GM18868 (cell line): ENCODE data around the gene RAD23B.

Experiments used
- ATAC-seq: cut with Tn5 transposase; IDR thresholded peaks from one replicate; pipeline ENCODE4 v1.9.1; 2021; ENCODE audit warnings: mild to moderate bottlenecking, moderate library complexity; ENCODE audit not compliant: unreplicated experiment

Gene RAD23B

DNA sequence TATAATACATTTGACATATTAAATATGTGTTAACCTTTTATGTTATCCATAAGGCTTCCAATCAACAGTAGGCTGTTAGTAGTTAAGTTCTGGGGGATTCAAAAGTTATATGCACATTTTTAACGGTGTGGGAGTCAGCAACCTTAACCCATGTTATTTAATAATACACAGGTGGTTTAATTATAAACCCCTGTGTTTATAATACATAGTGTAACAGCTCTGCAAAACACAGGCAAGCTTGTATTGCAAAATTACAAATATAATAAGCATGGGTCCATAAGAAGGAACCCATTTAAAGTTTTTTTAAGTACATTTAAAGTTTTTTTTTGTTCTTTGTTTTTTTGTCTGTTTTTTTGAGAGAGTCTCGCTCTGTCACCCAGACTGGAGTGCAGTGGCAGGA lies 14.5 kb upstream of the RAD23B start:
- ATAC-seq = no peak

DNA sequence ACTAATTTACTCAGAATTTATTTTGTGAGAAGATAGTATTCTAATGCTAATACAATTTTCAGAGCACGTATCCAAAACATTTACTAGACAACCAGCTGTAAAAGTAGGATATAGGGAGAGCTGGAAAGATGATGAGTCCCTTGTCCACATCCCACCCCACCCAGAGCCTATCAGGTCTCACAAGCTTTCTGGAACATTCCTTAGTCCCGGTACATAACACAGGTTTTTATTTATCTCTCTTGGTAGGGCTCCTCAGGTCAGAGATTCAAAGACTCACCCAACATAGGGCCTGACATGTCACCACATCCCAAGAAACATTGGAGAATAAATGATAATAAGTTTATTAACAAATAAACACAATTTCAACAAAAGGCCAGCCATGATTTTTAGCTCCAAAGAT lies 13.8 kb upstream of the RAD23B start:
- ATAC-seq = no peak

DNA sequence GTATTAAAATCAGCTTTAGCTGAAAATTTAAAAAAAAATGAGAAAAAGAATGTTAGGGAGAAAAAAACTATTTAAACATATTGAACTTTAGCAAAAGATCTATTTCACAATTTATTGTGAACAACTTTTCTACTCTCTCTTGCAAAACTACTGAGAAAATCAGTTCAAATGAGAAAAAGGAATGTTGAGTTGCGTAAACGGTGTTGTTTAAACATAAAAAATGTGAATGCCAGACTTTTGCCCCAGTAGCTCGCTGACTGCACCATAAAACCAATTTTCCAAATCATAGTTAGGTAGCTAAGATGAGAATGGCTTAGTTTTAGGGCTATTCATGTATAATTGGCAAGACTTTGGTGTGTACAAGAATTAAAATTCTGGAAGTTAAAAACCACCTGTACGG lies 13.4 kb upstream of the RAD23B start:
- ATAC-seq = no peak

DNA sequence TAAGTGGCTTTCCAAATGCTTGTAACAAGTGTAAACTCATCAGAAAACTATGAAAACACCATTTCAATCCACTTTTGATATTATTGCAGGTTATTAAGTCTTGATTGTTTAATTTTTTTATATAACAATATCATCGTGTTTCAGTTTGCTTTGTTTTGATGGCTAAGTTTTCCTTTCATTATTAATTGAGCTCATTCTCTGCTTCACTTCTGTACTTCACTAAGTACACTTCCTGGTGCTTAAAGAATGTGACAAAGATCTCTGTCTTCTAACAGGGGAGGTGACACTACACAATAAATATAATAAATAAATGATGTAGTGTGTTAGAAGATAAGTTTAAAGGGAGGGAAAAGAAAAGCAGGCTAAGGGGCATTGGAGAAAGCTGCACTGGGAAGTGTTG lies 13.0 kb upstream of the RAD23B start:
- ATAC-seq = no peak

DNA sequence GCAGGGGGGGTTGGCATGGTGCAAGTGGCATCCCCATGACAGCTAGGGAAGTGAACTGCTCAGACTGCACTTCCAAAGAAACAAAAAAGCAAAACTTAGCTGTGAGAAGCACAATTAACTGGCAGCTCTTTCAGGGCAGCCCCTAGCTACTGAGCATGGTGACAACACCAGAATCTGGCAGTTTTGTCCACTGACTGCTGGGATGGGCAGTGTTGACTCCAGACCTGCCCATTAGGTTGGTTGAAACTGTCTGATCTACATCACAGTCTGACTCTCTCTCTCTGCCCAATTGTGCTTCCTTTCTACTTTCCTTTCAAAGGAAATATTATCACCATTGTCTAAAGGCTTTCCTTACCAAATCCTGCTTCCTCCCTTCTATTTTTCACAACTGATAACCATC lies 12.5 kb upstream of the RAD23B start:
- no peak for ATAC-seq

DNA sequence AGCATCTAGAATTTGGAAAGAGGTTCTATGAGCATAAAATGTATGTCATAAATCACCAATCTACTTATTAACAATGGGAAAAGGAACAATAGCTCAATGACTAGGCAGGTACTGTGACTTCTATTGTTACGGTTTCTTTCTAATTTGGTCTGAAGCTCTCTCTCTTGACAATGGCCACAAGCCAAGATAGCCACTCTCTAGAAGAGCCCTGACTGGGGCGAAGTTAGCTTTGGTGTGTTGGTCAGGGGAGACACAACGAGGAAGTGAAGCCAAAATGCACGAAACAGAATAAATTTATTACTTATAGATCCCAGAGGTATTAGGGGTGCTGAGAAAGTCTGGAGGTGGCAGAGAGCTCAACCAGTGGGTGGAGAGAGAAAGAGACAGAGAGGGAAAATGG lies 9.4 kb upstream of the RAD23B start:
- peak; percentile 31 for ATAC-seq

DNA sequence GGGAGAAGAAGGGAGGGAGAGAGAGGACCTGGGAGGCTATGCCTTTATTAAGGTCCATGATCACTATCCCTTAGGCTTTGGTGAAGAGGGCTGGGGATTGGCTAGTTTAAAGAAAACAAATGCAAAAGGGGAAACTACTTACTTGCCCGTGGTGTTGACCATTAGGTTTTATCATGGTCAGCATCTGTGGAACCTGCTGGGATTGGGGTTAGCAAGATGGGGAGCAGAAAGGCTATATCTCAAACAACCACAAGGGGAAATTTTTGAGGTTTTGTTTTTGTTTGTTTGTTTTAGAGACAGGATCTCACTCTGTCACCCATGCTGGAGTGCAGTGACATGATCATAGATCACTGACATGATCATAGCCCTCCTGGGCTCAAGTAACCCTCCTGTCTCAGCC lies 9.0 kb upstream of the RAD23B start:
- ATAC-seq = peak; percentile 70

DNA sequence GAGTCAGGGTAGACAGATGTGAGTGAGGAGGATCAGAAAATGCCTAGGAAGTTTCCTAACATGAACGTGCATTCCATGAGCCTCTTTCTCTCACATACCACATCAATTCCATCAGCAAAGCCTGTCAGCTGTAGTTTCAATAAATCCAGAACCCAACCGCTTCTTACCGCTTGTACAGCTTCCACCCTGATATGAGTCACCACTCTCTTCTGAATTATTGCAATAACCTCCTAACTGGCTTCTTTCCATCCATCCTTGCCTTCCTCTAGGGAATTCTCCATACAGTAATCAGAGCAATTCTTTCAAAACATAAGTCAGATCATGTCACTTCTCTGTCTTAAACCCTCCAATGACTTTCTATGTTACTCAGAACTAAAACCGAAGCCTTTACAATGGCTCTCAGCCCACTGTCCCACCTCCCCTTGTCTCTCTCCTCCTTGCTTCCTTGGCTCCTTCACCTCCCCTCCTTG lies 8.1 kb upstream of the RAD23B start:
- no peak for ATAC-seq

DNA sequence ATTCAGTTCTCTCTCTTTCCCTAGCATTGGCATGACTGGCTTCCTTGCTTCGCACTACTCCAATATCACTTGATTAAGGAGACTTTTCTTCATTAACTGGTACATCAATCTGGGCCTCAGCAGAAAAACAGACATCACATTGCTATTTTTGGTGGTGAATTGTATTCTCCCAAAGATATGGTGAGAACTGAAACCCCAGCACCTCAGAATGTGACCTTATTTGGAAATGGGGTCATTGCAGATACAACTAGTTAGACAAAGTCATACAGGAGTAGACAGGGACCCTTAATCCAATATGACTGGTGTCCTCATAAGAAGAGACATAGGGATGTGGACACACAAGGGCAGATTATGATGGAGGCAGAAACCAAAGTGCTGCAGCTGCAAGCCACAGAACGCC lies 7.5 kb upstream of the RAD23B start:
- ATAC-seq = no peak

DNA sequence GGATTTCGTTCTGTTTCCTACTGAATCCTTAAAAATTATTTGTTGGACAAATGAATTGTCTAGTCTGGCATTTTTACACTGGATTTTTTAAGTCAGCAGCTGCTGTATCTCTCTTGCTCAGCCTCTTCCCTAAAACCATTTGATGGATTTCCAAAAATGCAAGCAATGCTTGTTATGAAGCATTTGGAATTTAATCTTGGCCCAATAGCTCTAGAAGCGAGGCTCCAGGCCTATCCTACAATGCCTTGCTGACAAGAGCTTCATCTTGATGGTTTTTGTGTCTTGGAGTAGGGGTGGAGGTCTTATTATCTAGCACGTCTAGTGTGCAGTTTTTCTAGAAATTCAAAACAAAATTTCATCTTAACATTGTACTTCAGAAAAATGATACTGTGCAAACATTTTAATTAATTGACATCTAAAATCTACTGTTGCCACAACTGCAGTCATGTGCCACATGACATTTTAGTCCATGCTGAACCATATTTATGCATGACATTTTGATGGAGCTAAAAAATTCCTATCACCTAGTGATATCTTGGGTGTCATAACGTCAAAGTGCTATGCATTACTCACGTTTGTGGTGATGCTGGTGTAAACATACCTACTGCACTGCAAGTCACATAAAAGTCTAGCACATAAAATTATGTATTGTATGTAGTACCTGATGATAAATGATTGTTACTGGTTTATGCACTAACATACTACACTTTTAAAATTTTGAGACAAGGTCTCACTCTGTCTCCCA lies 5.9 kb upstream of the RAD23B start:
- no peak for ATAC-seq

DNA sequence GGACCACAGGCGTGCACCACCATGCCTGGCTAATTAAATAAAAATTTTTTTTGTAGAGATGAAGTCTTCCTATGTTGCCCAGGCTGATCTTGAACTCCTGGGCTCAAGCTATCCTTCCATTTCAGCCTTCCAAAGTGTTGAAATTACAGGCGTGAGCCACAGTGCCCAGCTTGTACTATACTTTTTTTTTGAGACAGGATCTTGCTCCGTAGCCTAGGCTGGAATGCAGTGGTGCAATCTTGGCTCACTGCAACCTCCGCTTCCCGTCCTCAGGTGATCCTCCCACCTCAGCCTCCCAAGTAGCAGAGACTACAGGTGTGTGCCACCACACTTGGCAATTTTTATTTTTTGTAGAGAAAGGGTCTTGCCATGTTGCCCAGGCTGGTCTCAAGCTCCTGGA lies 5.3 kb upstream of the RAD23B start:
- no peak for ATAC-seq

DNA sequence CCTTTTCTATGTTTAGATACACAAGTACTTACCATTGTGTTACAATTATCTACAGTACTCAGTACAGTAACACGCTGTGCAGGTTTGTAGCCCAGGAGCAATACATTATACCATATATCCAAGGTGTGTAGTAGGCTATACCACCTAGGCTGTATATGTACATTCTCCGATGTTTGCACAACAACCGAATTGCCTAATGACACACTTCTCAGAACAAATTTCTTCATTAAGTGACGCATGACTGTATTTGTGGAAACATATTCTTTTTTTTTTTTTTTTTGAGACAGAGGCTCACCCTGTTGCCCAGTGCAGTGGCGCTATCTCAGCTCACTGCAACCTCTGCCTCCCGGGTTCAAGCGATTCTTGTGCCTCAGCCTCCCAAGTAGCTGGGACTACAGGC lies 4.0 kb upstream of the RAD23B start:
- no peak for ATAC-seq

DNA sequence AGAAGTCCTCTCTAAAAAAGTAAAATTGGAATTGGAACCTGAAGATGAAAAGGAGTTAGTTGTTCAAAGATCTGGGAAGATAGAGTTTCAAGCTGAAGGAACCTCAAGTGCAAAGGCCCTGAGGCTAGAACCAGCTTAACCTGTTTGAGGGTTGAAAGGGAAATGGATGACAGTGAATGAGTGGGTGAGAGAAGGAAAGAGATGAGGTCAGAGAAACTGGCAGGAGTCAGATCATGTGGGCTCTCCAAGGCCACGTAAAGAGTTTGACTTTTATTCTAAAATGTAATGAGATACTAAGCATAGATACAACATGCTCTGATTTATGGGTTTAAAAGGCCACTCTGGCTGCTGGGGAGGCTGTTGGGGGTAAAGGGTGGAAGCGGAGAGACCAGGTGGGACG lies 2.5 kb upstream of the RAD23B start:
- no peak for ATAC-seq

DNA sequence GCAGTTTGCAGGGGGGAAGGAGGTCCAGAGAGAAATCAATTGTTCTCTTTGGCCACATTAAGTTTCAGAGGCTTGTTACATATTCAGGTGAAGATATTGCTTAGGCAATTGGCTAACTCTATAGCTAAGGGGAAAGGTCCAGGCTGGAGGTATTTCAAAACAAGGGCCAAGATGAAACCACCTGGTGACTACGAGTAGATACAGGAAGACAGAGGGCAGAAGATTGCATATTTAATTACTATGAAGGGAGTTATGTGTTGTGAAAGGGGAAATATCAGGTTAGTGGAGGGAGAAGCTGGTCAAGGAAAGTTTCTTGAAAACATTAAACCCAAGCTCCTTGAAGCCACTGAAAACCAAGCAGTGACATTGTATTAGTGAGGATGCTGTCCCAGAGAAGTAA lies 1.9 kb upstream of the RAD23B start:
- no peak for ATAC-seq

DNA sequence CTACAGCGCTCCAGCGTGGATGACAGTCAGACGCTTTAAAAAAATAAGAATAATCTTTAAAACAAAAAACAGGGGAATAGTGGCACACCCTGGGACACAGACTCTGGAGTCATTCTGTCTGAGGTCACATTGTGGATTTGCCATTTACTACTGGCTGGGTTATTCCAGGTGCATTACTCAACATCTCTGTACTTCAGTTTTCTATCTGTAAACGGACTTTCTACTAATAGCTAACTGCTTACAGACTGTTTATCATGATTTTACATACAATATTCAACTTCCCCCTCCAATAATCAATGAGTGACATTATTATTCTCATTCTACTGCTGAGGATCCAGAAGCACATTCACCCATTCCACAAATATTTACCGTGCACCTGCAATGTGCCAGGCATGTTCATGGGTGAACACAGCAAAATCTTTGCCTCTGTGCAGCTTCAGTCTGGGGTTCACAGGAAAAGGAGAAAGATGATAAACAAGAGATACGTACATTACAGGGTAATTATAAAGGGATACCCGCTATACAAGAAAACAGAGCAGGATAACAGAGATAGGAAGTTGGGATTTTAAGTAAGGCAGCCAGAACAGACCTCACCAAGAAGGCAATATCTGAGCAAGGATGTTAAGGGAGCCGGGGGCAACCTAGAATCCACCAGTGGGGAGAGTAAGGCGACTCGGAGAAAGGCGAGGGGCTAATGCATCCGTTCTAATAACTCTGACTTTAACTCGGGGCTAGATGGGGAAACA lies 984 bp upstream of the RAD23B start:
- no peak for ATAC-seq

DNA sequence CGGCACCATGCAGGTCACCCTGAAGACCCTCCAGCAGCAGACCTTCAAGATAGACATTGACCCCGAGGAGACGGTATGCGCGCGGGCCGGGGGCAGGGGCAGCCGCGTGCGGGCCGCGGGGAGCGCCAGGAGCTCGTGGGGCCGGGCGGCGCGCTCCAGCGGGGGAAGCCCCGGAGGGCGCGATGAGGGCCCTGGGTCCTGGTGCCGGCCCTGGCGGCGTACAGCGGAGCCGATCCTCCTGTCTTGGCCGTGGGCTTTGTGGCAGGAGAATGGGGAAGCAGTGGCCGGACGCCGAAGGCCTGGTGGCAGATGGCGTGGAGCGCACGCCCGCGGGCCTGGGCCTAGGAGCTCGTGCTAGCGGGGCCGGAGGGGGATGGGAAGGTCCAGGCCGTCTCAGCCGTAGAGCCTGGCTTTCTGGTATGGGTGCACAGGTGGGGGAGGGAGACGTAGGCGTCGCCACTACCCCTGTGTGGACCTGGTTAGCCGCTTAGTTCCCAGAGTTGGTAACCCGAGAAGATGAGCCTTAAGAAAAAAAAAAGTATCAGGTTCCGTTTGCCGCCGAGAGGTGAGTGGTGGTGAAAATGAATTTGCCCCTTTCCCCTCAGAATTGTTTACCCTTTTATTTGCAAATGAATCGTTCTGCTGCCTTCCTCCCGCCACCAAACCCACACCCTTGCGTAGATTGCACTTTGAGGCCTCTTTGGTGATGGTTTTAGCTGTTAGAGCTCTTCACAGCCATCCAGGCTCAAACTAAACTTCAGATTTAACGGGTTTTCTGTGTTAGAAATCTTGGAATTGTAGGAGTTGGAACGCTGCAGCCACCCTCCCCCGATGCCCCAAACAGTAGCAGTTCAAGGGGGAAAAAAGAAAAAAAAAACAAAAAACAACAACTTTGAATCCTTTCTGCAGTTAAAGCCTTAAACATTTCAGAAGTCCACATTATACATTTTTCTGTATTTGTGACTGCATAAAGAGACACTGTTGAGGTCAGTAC lies 841 bp downstream of the RAD23B start:
- ATAC-seq = peak; percentile 45

DNA sequence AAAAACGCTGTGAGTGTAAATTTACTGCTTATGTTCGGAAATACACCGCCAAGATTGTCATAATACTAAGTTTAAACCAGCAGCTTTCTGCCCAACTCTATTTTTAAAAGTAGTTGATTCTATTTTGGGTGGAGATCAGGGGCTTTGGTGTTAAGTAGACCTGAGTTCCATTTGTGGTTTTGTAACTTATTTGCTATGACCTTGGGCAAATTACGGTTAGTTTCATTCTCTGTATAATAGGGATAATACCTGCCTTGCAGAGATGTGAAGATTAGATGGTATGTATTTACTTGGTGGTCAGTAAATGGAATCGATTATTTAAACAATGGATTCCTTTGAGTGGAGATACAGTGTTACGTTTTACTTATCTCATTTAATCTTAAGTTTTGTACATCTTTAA lies 1.6 kb downstream of the RAD23B start:
- no peak for ATAC-seq

DNA sequence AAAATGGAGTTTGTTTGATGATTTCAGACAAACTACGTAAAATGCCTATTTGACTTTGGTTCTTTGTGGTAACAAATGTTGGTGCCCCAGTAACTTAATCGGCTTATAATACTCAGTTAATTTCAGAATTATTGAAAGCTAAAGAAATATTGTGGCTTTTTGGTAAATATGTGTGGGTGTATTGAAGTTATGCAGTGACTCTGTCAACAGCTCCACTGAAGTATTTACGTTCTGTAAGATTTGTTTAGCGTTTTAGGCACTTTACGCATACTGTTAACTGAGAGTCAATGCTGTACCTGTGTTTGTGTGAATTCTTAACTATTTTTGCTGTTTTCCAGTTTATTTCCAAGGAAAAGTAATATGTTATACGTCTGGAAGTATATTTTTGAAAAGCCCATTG lies 2.2 kb downstream of the RAD23B start:
- no peak for ATAC-seq

DNA sequence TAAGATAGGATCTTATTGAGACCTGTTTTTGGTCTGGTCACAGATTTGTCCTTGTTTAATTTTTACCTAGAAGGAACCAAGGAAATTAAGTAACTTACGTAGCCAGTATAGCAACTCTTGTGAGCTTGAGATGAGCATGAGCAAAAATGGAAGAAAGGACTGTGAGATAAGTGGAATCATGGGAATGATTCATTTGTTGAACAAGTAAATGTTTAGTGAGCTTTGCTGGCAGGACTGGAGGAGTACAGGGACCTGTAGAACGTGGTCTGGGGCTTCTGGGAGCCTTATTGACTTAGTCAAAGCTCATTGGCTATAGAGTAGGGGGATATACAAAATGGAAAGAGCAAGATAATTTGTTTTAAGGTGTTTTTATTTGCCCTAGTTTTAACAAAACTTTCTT lies 3.0 kb downstream of the RAD23B start:
- no peak for ATAC-seq

DNA sequence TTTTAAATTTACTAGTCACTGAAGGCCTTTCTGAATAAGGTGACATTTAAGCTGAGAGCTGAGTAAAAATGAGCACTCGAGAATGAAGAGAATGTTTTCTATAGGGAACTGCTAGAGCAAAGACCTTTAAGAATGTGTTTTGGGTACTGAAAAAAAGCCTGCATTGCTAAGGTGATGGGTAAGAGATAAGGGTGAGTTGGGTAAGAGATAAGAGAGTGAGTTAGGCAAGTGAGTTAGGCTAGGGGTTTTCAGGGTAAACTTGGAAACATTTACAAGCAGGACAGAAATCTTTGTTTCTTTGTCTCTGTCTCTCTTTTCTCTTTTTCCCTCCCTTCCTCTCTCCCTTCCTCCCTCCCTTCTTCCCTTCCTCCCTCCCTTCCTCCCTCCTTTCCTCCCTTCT lies 5.6 kb downstream of the RAD23B start:
- no peak for ATAC-seq

DNA sequence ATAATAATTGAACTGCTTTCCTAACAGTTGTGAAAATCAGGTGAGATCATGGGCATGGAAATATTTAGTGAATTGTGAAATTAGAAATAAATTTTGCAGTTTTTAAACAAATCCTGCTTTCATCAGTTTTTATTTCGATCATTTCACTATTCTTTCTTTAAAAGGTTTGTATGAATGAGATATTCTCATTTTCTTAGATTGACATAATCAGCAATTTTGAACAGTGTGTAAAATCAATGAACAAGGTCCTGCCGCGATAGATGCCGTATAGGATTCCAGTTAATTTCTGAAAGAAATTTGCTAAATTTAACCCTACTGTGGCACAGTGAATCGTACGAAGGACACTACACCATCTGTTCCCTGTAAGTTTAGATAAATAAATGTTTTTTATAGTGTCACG lies 7.5 kb downstream of the RAD23B start:
- ATAC-seq = no peak
